ENCODE results near the gene NAPA. TPM values are rescaled to one million over a fixed set of nuclear protein-coding genes. Genes with fewer than 3 reads are reported as not detected.

NAPA gene
- total RNA-seq, 1 experiment from 2014 or later: 95.9 TPM

DNA sequence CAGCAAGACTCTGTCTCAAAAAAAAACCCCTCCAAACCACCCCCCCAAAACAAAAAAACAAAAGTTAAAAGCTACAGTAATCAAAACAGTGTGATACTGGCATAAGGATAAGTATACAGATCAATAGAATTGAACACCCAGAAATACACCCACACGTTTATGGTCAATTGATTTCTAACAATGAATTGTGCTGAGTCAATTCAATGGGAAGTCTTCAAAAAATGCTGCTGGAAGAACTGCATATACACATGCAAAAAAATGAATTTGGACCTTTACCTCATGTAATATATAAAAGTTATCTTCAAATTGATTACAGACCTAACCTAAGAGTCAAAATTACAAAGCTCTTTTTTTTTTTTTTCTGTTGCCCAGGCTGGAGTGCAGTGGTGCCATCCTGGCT is 19.8 kb upstream of the NAPA start:
- no peaks in the 10 kb centered on the region for H3K79me2 ChIP-seq (ENCODE audit: low read length)
- no peak for DNase-seq
- no peaks in the 10 kb centered on the region for H4K20me1 ChIP-seq (ENCODE audit: low read length)
- ChIA-PET CTCF (no interaction called here), POLR2A (ENCODE audit: unreplicated experiment) (no interaction called here)
- H3K4me1 ChIP-seq (ENCODE audit: insufficient read depth, low read length): no peaks in the 10 kb centered on the region
- no peaks in the 10 kb centered on the region for H3K9me2 ChIP-seq (replicated peaks; ENCODE audit: low read length)
- H3K36me3 ChIP-seq (ENCODE audit: low read depth, low read length): no peaks in the 10 kb centered on the region
- H3F3A ChIP-seq (ENCODE audit: low read length, unreplicated experiment): no peaks in the 10 kb centered on the region
- no peak for ATAC-seq
- no peak overlapping the region for H3K4me3 ChIP-seq (ENCODE audit: low read length)
- intact Hi-C loops (cut with micrococcal nuclease): no loop called here
- TF ChIP-seq EZH2phosphoT487 (IDR thresholded peaks at IDR 0.05; ENCODE audit: borderline replicate concordance, low read length): no peak
- no peak for TF ChIP-seq EZH2 (IDR thresholded peaks at IDR 0.05; ENCODE audit: low read length, unreplicated experiment)
- TF ChIP-seq, protein P1, sequence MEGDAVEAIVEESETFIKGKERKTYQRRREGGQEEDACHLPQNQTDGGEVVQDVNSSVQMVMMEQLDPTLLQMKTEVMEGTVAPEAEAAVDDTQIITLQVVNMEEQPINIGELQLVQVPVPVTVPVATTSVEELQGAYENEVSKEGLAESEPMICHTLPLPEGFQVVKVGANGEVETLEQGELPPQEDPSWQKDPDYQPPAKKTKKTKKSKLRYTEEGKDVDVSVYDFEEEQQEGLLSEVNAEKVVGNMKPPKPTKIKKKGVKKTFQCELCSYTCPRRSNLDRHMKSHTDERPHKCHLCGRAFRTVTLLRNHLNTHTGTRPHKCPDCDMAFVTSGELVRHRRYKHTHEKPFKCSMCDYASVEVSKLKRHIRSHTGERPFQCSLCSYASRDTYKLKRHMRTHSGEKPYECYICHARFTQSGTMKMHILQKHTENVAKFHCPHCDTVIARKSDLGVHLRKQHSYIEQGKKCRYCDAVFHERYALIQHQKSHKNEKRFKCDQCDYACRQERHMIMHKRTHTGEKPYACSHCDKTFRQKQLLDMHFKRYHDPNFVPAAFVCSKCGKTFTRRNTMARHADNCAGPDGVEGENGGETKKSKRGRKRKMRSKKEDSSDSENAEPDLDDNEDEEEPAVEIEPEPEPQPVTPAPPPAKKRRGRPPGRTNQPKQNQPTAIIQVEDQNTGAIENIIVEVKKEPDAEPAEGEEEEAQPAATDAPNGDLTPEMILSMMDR (conservative IDR thresholded peaks at IDR 0.05; ENCODE audit: low read depth, low read length): no peak
- H3K9me3 ChIP-seq (ENCODE audit: low read length): no peaks in the 10 kb centered on the region
- BruUV-seq (replicated peaks): no TSS peak
- no peak overlapping the region for H2AFZ ChIP-seq (ENCODE audit: low read length)
- no peak overlapping the region for H3K4me2 ChIP-seq (ENCODE audit: low read length)
- no peak overlapping the region for H3K27ac ChIP-seq (ENCODE audit: low read length)
- H3K27me3 ChIP-seq (ENCODE audit: low read length): no peaks in the 10 kb centered on the region
- no peak overlapping the region for H3K9ac ChIP-seq (ENCODE audit: low read length)

DNA sequence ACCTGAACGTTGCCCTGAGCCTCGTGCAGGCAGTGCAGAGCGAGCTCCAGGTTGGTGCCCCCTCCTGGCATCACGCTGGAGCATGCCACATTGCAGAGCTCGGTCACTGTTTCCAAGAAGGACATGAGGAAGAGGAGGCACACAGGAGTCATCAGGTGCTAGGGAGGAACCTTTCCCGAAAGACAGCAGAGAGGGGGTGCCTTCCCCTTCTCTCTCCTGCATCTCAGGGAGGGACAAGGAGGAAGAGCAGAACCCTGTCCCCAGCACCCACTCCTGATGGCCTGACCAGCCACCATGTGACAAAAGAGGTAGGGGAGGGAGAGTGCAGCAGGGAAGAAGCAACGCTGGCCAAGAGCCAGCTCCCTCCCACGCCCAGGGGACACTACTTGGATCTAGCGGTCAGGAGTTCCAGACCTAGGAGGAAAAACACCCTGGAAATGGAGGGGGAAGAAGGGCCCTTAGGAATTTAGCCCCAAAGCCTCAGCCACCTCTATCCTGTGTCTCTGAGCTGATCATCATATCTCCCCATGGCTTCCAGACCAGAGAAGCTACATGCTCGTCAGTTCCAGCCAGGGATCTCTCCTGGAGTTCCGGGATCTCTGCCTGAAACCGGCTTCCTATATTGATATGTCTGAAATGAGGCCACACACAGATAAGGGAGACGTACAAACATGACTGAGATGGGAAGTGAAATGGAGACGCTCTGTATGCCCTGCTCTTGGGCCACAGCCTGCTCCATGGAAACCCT is 17.0 kb upstream of the NAPA start:
- POLR2A ChIA-PET (ENCODE audit: unreplicated experiment): no interaction called here
- no peak for ATAC-seq
- no peaks in the 10 kb centered on the region for H4K20me1 ChIP-seq (ENCODE audit: low read length)
- intact Hi-C loops (cut with micrococcal nuclease): no loop called here
- H3F3A ChIP-seq (ENCODE audit: low read length, unreplicated experiment): no peaks in the 10 kb centered on the region
- no peak overlapping the region for H3K9ac ChIP-seq (ENCODE audit: low read length)
- no peaks in the 10 kb centered on the region for H3K4me1 ChIP-seq (ENCODE audit: insufficient read depth, low read length)
- H3K36me3 ChIP-seq (ENCODE audit: low read depth, low read length): no peaks in the 10 kb centered on the region
- no TSS peak for BruUV-seq (replicated peaks)
- H3K79me2 ChIP-seq (ENCODE audit: low read length): no peaks in the 10 kb centered on the region
- H2AFZ ChIP-seq (ENCODE audit: low read length): no peak overlapping the region
- no peaks in the 10 kb centered on the region for H3K27me3 ChIP-seq (ENCODE audit: low read length)
- H3K4me2 ChIP-seq (ENCODE audit: low read length): no peak overlapping the region
- no peak overlapping the region for H3K4me3 ChIP-seq (ENCODE audit: low read length)
- CTCF ChIA-PET: interaction anchor here (1.0 kb wide), 1 partner anchor 95 kb away, joined by 4 read pairs; no protein-coding TSS in a partner anchor
- H3K9me3 ChIP-seq (ENCODE audit: low read length): no peaks in the 10 kb centered on the region
- TF ChIP-seq EZH2 (IDR thresholded peaks at IDR 0.05; ENCODE audit: low read length, unreplicated experiment) (no peak), EZH2phosphoT487 (IDR thresholded peaks at IDR 0.05; ENCODE audit: borderline replicate concordance, low read length) (no peak)
- TF ChIP-seq, protein P1 (conservative IDR thresholded peaks at IDR 0.05; ENCODE audit: low read depth, low read length): no peak
- H3K27ac ChIP-seq (ENCODE audit: low read length): no peak overlapping the region
- H3K9me2 ChIP-seq (replicated peaks; ENCODE audit: low read length): no peaks in the 10 kb centered on the region
- DNase-seq: no peak

DNA sequence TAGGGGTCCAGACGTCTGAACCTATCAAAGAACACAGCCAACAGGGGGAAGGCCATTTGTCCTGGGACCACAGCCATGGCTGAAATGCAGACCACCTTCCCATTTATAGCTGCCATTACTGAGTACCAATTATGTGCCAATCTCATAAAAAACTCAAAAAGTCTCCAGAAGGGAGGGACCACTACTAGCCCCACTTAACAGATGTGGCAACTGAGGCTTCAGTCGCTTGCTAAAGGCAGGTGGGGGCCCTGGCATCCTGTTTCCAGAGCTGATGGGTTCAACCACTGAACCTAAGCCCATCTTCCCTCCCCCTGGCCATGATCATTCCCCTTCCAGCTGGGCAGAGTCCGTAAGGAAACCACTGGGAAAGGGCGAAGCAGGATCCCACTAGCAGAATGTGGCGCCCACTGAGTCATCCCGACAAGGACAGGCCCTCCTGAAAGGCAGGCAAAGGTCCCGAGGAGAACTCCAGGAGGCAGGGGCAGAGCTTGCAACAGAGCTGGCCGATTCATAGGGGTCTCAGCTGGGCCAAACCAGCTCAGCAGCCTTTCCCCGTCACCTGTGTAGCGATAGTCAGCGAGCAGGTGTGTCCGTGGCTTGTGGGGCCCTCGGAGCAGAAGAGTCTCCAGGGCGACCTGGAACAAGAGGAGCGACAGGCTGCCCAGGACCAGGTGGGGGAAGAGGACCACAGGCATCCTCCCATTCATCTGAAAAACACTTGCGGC is 14.3 kb upstream of the NAPA start:
- no TSS peak for BruUV-seq (replicated peaks)
- H3K4me1 ChIP-seq (ENCODE audit: insufficient read depth, low read length): no peaks in the 10 kb centered on the region
- DNase-seq (no peak), ATAC-seq (no peak)
- no peak overlapping the region for H3K4me2 ChIP-seq (ENCODE audit: low read length)
- ChIA-PET POLR2A (ENCODE audit: unreplicated experiment) (no interaction called here), CTCF (no interaction called here)
- no peaks in the 10 kb centered on the region for H3K79me2 ChIP-seq (ENCODE audit: low read length)
- H3K9me2 ChIP-seq (replicated peaks; ENCODE audit: low read length): no peaks in the 10 kb centered on the region
- no peaks in the 10 kb centered on the region for H3K36me3 ChIP-seq (ENCODE audit: low read depth, low read length)
- H3K9ac ChIP-seq (ENCODE audit: low read length): no peak overlapping the region
- H3K9me3 ChIP-seq (ENCODE audit: low read length): no peaks in the 10 kb centered on the region
- H4K20me1 ChIP-seq (ENCODE audit: low read length): no peaks in the 10 kb centered on the region
- H3F3A ChIP-seq (ENCODE audit: low read length, unreplicated experiment): no peaks in the 10 kb centered on the region
- H3K4me3 ChIP-seq (ENCODE audit: low read length): no peak overlapping the region
- TF ChIP-seq EZH2phosphoT487 (IDR thresholded peaks at IDR 0.05; ENCODE audit: borderline replicate concordance, low read length) (no peak), EZH2 (IDR thresholded peaks at IDR 0.05; ENCODE audit: low read length, unreplicated experiment) (no peak)
- TF ChIP-seq, protein P1 (conservative IDR thresholded peaks at IDR 0.05; ENCODE audit: low read depth, low read length): no peak
- intact Hi-C loops (cut with micrococcal nuclease): no loop called here
- H2AFZ ChIP-seq (ENCODE audit: low read length): no peak overlapping the region
- H3K27ac ChIP-seq (ENCODE audit: low read length): no peak overlapping the region
- no peaks in the 10 kb centered on the region for H3K27me3 ChIP-seq (ENCODE audit: low read length)

Measured in PC-3 (cell line).